Measurements from ENCODE around the gene PROSER1.

PROSER1 gene

GRCh38 chr13:39054112-39054511 lies 16.2 kb upstream of the PROSER1 start:
- no peak for DNase-seq (ENCODE audit: extremely low read depth, low read depth)
- TF ChIP-seq CTCF (IDR thresholded peaks at IDR 0.05; ENCODE audit: low read depth, low read length): no peak

GRCh38 chr13:39052944-39053343 lies 15.1 kb upstream of the PROSER1 start:
- no peak for TF ChIP-seq CTCF (IDR thresholded peaks at IDR 0.05; ENCODE audit: low read depth, low read length)

GRCh38 chr13:39051157-39051556 lies 13.3 kb upstream of the PROSER1 start:
- TF ChIP-seq CTCF (IDR thresholded peaks at IDR 0.05; ENCODE audit: low read depth, low read length): peak; percentile 30

More at GRCh38 chr13:39052944-39053343, 15.1 kb upstream of the PROSER1 start:
- no peak for DNase-seq (ENCODE audit: extremely low read depth, low read depth)

GRCh38 chr13:39049274-39049673 lies 11.4 kb upstream of the PROSER1 start:
- no peak for TF ChIP-seq CTCF (IDR thresholded peaks at IDR 0.05; ENCODE audit: low read depth, low read length)
- DNase-seq (ENCODE audit: extremely low read depth, low read depth): no peak

More at GRCh38 chr13:39051157-39051556, 13.3 kb upstream of the PROSER1 start:
- no peak for DNase-seq (ENCODE audit: extremely low read depth, low read depth)

GRCh38 chr13:39048806-39049205 lies 10.9 kb upstream of the PROSER1 start:
- TF ChIP-seq CTCF (IDR thresholded peaks at IDR 0.05; ENCODE audit: low read depth, low read length): no peak
- no peak for DNase-seq (ENCODE audit: extremely low read depth, low read depth)

- DNase-seq (ENCODE audit: extremely low read depth, low read depth): no peak
- TF ChIP-seq CTCF (IDR thresholded peaks at IDR 0.05; ENCODE audit: low read depth, low read length): no peak
These were observed 9.7 kb upstream of the PROSER1 start for GRCh38 chr13:39047560-39047959.

- no peak for DNase-seq (ENCODE audit: extremely low read depth, low read depth)
- TF ChIP-seq CTCF (IDR thresholded peaks at IDR 0.05; ENCODE audit: low read depth, low read length): no peak
These were observed 6.6 kb upstream of the PROSER1 start for GRCh38 chr13:39044536-39044935.

Data from AG09319 (cell line).